ENCODE measurements around the gene EIF4EBP2. TPM values are rescaled to one million over a fixed set of nuclear protein-coding genes. Genes with fewer than 3 reads are reported as not detected.

The EIF4EBP2 gene
- total and polyA plus RNA-seq, 2 experiments from 2014 or later = 18.2 to 34.8 TPM

- no peak overlapping the region for H2AFZ ChIP-seq
- peaks cover 31% of the 10 kb centered on the region for H3F3A ChIP-seq (ENCODE audit: insufficient read depth)
- H3K9me3 ChIP-seq (ENCODE audit: low read depth) = no peaks in the 10 kb centered on the region
- H3K4me2 ChIP-seq (ENCODE audit: unreplicated experiment) = no peak overlapping the region
- no peaks in the 10 kb centered on the region for H3K27me3 ChIP-seq (replicated peaks; ENCODE audit: insufficient read depth)
- TF ChIP-seq EZH2phosphoT487 (IDR thresholded peaks at IDR 0.05; ENCODE audit: insufficient read depth, low read depth) = no peak
- no peak for TF ChIP-seq EZH2 (IDR thresholded peaks at IDR 0.05; ENCODE audit: insufficient read depth, poor library complexity, severe bottlenecking)
- peaks cover 46% of the 10 kb centered on the region for H4K20me1 ChIP-seq (ENCODE audit: insufficient read depth)
- H3K9ac ChIP-seq = no peak overlapping the region
- in situ Hi-C loops (cut with MboI) = no loop called here
- H3K4me3 ChIP-seq = no peak overlapping the region
- no peak for DNase-seq
- no peaks in the 10 kb centered on the region for H3K9me2 ChIP-seq (ENCODE audit: insufficient read depth)
- no peak overlapping the region for H3K27ac ChIP-seq
- peaks cover 97% of the 10 kb centered on the region for H3K79me2 ChIP-seq (ENCODE audit: insufficient read depth)
- WGBS, 2 experiments (ENCODE audit: low coverage in 1 of 2, low lambda C conversion rate in 2 of 2, missing lambda C conversion rate in 2 of 2) = 98% methylated on average over 3 of the region's 3 CpGs; no CpG with 5 or more reads in 1 of the 2 experiments
- peaks cover 36% of the 10 kb centered on the region for H3K4me1 ChIP-seq (ENCODE audit: insufficient read depth)
- 0 out of 2 replicates have a peak, but pooled peaks cover 3% of the 10 kb centered on the region for H3K36me3 ChIP-seq (ENCODE audit: low read depth)
These were observed 5.8 kb downstream of the EIF4EBP2 start for GRCh38 chr10:70409772-70410171.

GRCh38 chr10:70410608-70411007 is 6.7 kb downstream of the EIF4EBP2 start:
- H3K9ac ChIP-seq = no peak overlapping the region
- no peaks in the 10 kb centered on the region for H3K9me3 ChIP-seq (ENCODE audit: low read depth)
- 0 out of 2 replicates have a peak, but pooled peaks cover 3% of the 10 kb centered on the region for H3K36me3 ChIP-seq (ENCODE audit: low read depth)
- peak overlapping the region; percentile 30 for H3K4me2 ChIP-seq (ENCODE audit: unreplicated experiment)
- H3K4me3 ChIP-seq = no peak overlapping the region
- H3K4me1 ChIP-seq (ENCODE audit: insufficient read depth) = peaks cover 36% of the 10 kb centered on the region
- no peak overlapping the region for H3K27ac ChIP-seq
- H2AFZ ChIP-seq = no peak overlapping the region
- no peaks in the 10 kb centered on the region for H3K27me3 ChIP-seq (replicated peaks; ENCODE audit: insufficient read depth)
- in situ Hi-C loops (cut with MboI) = no loop called here
- 7 to 20% methylated on average over 1 of the region's 1 CpG for WGBS, 2 experiments (ENCODE audit: low coverage in 1 of 2, low lambda C conversion rate in 2 of 2, missing lambda C conversion rate in 2 of 2)
- H3F3A ChIP-seq (ENCODE audit: insufficient read depth) = peaks cover 25% of the 10 kb centered on the region
- DNase-seq = peak; percentile 32
- no peaks in the 10 kb centered on the region for H3K9me2 ChIP-seq (ENCODE audit: insufficient read depth)
- H3K79me2 ChIP-seq (ENCODE audit: insufficient read depth) = peaks cover 98% of the 10 kb centered on the region
- peaks cover 47% of the 10 kb centered on the region for H4K20me1 ChIP-seq (ENCODE audit: insufficient read depth)
- TF ChIP-seq EZH2phosphoT487 (IDR thresholded peaks at IDR 0.05; ENCODE audit: insufficient read depth, low read depth) (no peak), EZH2 (IDR thresholded peaks at IDR 0.05; ENCODE audit: insufficient read depth, poor library complexity, severe bottlenecking) (no peak)

DNA sequence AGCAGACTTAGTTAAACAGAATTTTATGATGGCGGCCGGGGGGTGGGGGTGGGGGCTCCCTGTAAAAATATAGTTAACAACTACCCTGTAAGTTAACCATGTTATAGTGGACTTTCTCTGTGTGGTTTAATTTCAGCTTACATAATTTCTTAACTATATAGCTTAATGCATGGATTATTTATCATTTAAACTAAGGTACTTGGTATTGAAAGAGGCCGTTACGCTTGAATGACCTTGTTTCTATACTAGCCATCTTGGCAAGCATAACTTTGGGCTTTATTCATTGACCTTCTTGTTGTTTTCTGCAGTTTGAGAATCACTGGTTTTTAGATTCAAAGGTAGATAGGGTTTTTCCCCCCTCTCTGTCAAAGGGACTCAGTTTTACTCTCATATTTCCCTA is 8.4 kb downstream of the EIF4EBP2 start:
- Histone ChIP-seq H3K79me2 (ENCODE audit: insufficient read depth) (peaks cover 98% of the 10 kb centered on the region), H4K20me1 (ENCODE audit: insufficient read depth) (peaks cover 56% of the 10 kb centered on the region)
- WGBS, 2 experiments (ENCODE audit: low coverage in 1 of 2, low lambda C conversion rate in 2 of 2, missing lambda C conversion rate in 2 of 2) = 75 to 89% methylated on average over 4 of the region's 4 CpGs

GRCh38 chr10:70417568-70417967 is 13.6 kb downstream of the EIF4EBP2 start:
- peak; percentile 48 for DNase-seq
- Histone ChIP-seq H2AFZ (no peak overlapping the region), H3K4me1 (ENCODE audit: insufficient read depth) (peaks cover 18% of the 10 kb centered on the region), H3K36me3 (ENCODE audit: low read depth) (peaks cover 28% of the 10 kb centered on the region), H3K9me2 (ENCODE audit: insufficient read depth) (no peaks in the 10 kb centered on the region), H3K79me2 (ENCODE audit: insufficient read depth) (peaks cover 77% of the 10 kb centered on the region), H3K4me2 (ENCODE audit: unreplicated experiment) (peak overlapping the region; percentile 46), H3F3A (ENCODE audit: insufficient read depth) (peaks cover 15% of the 10 kb centered on the region), H3K27ac (peak overlapping the region; percentile 73), H3K9ac (peak overlapping the region; percentile 8; the same call in 1 of the 2 replicates), H3K9me3 (ENCODE audit: low read depth) (no peaks in the 10 kb centered on the region), H4K20me1 (ENCODE audit: insufficient read depth) (peaks cover 28% of the 10 kb centered on the region), H3K4me3 (no peak overlapping the region), H3K27me3 (replicated peaks; ENCODE audit: insufficient read depth) (no peaks in the 10 kb centered on the region)
- in situ Hi-C loops (cut with MboI) = no loop called here
- no peak for TF ChIP-seq EZH2 (IDR thresholded peaks at IDR 0.05; ENCODE audit: insufficient read depth, poor library complexity, severe bottlenecking)
- no peak for TF ChIP-seq EZH2phosphoT487 (IDR thresholded peaks at IDR 0.05; ENCODE audit: insufficient read depth, low read depth)
- 96 to 100% methylated on average over 1 of the region's 1 CpG for WGBS, 2 experiments (ENCODE audit: low coverage in 1 of 2, low lambda C conversion rate in 2 of 2, missing lambda C conversion rate in 2 of 2)

More for the DNA sequence above, 8.4 kb downstream of the EIF4EBP2 start:
- Histone ChIP-seq H3F3A (ENCODE audit: insufficient read depth) (peaks cover 20% of the 10 kb centered on the region), H3K36me3 (ENCODE audit: low read depth) (0 out of 2 replicates have a peak, but pooled peaks cover 3% of the 10 kb centered on the region), H3K4me3 (no peak overlapping the region), H3K27ac (no peak overlapping the region), H3K9ac (no peak overlapping the region), H3K27me3 (replicated peaks; ENCODE audit: insufficient read depth) (no peaks in the 10 kb centered on the region), H3K4me2 (ENCODE audit: unreplicated experiment) (no peak overlapping the region), H2AFZ (no peak overlapping the region), H3K4me1 (ENCODE audit: insufficient read depth) (peaks cover 29% of the 10 kb centered on the region), H3K9me2 (ENCODE audit: insufficient read depth) (no peaks in the 10 kb centered on the region), H3K9me3 (ENCODE audit: low read depth) (no peaks in the 10 kb centered on the region)
- in situ Hi-C loops (cut with MboI) = no loop called here
- no peak for DNase-seq
- TF ChIP-seq EZH2phosphoT487 (IDR thresholded peaks at IDR 0.05; ENCODE audit: insufficient read depth, low read depth) = no peak

Measured in GM23248 (cell line).